NCI-H82 (cell line): ENCODE results near the gene USP43.
"Not testable (repeated sequence)": the region's sequence is repeated elsewhere in the genome, so short reads cannot be mapped to it uniquely, and the experiment has no call there.

Experiments used
- DNase-seq: peaks from one replicate; lab custom pipeline; 2025; lab: John Stamatoyannopoulos, UW

USP43 gene, protein sequence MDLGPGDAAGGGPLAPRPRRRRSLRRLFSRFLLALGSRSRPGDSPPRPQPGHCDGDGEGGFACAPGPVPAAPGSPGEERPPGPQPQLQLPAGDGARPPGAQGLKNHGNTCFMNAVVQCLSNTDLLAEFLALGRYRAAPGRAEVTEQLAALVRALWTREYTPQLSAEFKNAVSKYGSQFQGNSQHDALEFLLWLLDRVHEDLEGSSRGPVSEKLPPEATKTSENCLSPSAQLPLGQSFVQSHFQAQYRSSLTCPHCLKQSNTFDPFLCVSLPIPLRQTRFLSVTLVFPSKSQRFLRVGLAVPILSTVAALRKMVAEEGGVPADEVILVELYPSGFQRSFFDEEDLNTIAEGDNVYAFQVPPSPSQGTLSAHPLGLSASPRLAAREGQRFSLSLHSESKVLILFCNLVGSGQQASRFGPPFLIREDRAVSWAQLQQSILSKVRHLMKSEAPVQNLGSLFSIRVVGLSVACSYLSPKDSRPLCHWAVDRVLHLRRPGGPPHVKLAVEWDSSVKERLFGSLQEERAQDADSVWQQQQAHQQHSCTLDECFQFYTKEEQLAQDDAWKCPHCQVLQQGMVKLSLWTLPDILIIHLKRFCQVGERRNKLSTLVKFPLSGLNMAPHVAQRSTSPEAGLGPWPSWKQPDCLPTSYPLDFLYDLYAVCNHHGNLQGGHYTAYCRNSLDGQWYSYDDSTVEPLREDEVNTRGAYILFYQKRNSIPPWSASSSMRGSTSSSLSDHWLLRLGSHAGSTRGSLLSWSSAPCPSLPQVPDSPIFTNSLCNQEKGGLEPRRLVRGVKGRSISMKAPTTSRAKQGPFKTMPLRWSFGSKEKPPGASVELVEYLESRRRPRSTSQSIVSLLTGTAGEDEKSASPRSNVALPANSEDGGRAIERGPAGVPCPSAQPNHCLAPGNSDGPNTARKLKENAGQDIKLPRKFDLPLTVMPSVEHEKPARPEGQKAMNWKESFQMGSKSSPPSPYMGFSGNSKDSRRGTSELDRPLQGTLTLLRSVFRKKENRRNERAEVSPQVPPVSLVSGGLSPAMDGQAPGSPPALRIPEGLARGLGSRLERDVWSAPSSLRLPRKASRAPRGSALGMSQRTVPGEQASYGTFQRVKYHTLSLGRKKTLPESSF

DNA sequence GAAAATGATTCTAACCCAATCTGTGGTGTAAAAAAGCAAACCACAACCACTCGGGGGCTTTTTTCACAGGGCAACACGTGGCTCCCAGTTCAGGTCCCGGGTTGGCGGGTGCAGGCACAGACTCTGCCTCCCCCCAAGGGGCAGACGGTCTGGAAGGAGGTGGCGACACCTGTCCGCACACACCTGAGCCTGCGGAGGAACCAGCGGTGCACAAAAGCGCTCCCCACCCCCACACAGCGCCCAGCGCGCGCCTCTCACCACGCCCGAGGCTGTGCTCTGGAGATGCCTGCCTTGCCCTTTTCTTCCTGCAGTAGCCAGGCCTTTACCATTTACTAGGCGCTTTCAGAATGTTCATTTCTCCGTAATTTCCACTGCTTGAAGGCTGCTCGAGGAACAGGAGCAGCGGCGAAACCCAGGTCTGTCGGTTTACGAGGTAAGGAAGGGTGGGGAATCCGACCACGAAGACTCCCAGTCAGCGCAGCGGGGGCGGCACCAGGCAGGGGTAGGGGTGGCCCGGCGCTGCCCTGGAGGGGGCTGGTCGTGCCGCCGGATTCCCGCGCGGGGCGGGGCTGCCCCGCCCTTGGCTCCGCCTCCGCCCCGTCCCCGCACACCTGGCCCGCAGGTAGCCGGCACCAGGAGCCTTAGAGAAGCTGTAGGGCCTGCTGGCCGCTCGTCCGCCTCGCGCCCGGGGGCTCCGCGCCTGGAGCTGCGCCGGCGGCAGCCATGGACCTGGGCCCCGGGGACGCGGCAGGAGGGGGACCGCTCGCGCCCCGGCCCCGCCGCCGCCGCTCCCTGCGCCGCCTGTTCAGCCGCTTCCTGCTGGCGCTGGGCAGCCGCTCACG, at the start of gene USP43:
Gene USP43 (plus strand): TSS at position 608 of the 842 bp plus-strand sequence. CDS start 116 bp downstream, at position 724.
- peak; percentile 49 for DNase-seq

DNA sequence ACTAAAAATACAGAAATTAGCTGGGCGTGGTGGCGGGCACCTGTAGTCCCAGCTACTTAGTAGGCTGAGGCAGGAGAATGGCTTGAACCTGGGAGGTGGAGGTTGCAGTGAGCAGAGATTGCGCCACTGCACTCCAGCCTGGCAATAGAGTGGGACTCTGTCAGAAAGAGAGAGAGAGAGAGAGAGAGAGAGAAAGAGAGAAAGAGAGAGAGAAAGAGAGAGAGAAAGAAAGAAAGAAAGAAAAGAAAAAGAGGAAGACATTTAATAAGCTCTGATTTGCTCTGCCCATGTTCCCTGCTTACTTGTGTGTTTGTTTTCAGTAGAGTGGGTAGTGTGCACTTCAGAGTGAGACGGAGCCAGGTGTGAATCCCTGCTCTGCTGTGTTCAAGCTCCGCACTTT, 47.7 kb upstream of the USP43 start:
- DNase-seq, result not testable (repeated sequence)

DNA sequence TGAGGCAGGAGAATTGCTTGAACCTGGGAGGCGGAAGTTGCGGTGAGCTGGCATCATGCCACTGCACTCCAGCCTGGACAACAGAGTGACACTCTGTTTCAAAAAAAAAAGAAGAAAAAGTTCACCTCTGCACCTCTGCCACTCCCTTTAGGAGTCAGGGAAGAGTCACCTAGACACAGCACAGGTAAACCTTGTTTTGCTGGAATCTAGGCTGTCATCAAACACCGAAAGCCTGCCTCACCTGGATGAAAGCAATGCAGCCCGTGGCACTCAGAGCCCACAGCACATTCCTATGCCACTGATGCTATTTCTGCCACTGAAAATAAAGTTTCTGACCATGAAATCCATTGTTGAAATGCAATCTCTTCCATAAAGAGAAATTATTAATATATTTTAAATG, 46.7 kb upstream of the USP43 start:
- no peak for DNase-seq

DNA sequence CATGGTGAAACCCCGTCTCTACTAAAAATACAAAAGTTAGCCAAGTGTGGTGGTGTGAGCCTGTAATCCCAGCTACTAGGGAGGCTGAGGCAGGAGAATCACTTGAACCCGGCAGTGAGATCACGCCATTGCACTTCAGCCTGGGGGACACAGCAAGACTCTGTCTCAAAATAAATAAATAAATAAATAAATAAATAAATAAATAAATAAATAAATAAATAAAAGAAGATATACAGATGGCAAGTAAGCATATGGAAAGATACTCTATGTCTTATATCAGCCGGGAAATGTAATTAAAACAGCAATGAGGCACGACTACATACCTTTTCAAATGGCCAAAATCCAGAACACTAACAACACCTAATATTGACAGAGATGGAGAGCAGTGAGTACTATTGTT, 40.7 kb upstream of the USP43 start:
- not testable (repeated sequence) for DNase-seq

DNA sequence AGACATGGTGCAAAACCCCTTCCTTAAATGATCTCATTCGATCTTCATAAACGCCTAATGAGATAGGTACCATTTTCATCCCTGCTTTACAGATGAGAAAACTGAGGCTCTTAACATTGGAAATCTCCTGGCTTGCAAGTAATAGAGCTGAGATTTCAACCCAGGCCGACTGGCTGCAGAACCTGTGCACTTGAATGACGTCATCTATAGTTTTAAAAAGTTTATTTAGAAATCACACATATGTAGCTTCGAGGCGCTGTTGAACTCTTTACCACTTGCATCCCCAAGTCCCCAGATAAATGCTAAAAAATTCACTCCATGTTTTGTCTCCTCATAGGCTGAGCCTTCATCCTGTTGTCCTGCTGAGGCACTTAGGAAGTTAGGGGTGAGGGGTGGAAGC, 38.9 kb upstream of the USP43 start:
- DNase-seq, result no peak

DNA sequence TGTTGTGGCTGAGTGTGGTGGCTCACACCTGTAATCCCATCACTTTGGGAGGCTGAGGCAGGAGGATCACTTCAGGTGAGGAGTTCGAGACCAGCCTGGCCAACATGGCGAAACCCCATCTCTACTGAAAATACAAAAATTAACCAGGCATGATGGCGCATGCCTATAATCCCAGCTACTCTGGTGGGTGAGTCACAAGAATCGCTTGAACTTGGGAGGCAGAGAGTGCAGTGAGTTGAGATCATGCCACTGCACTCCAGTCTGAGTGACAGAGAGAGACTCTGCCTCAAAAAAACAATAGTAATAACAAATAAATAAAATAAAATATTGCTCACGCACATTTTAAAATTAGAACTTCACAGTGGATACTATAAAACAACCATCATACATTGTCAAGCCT, 38.3 kb upstream of the USP43 start:
- DNase-seq, result not testable (repeated sequence)

DNA sequence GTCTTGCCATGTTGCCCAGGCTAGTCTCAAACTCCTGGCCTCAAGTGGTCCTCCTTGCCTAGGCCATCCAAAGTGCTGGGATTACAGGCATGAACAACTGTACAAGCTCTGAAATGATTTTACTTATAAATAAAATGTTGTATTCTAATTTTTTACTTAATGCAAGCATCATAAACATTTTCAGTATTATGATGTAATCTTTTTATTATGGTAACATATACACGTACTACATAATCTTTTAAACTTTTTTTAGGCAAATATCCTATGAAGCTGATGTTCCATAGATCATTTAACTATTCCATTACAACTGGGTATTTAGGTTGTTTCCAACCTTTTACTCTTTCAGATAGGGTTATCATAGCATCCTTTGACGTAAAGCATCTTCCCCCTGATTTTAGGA, 33.8 kb upstream of the USP43 start:
- no peak for DNase-seq

DNA sequence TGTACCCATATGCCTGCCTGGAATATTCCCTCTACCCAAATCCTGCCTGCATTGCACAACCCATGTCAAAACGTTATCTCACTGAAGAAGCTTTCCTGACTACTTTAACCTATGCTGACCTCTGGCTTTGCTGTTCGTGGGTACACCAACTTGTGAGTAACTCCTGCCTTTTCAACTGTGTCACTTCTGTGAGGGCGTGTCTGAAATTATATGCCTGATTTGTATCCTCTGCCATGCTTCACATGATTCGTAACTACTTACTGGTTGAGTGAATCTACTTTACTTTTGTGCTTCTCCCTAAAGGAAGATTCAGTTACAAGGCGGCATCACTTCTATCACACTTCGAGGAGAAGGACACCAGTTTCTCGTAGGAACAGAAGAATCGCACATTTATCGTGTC, 33.3 kb upstream of the USP43 start:
- DNase-seq, result no peak

GRCh38 chr17:9615486-9615885, 29.8 kb upstream of the USP43 start:
- no peak for DNase-seq

DNA sequence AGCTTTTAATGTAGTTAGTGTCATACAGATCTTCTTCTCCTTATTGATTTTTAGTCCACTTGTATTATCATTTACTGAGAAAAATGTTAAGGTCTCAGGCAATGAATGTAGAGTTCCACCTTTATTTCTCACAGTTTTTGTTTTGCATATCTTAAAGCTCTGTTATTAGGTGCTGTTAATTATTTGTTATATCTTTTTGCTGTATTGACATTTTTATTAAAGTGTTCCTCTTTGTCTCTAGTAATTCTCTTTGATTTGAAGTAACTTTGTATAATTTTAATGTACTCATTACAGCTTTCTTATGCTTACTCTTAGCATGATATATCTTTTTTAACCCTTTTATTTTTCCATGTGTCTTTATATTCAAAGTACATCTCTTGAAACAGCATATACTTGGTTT, 22.4 kb upstream of the USP43 start:
- DNase-seq, result no peak

GRCh38 chr17:9628509-9628908, 16.8 kb upstream of the USP43 start:
- DNase-seq, result no peak

DNA sequence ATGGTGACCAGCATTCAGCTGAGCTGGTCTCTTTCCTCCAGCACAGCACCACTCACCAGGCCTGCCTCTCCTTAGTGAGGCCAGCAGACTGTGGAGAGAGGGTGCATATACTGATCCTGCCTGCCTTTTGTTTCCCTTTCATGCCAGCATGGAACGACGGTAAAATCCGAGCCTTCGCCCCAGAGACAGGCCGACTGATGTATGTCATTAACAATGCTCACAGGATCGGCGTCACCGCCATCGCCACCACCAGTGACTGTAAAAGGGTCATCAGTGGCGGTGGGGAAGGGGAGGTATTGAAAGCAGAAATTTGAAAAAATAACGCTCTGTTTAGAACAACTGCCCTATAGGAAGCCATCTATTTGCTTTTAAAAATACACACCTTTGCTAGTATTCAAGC, 12.6 kb upstream of the USP43 start:
- DNase-seq, result no peak

DNA sequence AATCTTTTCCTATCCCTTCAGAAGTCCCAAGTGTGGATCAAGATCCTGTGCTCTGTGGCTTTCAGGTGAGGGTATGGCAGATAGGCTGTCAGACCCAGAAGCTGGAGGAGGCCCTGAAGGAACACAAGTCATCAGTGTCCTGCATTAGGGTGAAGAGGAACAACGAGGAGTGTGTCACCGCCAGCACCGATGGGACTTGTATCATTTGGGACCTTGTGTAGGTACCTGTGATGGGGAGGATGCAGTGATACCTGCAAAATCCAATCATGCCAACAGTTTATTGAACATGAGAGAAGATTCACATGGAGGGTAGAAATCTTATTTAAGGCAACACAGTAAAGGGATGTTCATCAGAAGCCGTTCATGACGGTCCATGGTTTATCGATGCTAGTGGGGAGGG, 10.0 kb upstream of the USP43 start:
- DNase-seq, result no peak

DNA sequence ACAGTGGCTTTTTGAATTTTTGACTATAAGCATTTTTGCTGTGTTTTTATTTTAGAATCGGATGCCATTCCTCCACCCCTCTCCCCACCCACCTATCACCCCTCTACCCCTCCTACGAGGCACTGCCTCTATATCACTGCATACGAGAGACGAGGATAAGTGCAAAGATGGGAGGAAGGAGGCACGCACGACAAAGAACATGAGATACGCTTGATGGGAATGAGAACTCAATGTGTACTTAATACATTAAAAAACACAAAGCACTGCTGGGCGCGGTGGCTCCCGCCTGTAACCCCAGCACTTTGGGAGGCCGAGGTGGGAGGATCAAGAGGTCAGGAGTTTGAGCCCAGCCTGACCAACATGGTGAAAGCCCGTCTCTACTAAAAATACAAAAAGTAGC, 8.8 kb upstream of the USP43 start:
- DNase-seq, result no peak

DNA sequence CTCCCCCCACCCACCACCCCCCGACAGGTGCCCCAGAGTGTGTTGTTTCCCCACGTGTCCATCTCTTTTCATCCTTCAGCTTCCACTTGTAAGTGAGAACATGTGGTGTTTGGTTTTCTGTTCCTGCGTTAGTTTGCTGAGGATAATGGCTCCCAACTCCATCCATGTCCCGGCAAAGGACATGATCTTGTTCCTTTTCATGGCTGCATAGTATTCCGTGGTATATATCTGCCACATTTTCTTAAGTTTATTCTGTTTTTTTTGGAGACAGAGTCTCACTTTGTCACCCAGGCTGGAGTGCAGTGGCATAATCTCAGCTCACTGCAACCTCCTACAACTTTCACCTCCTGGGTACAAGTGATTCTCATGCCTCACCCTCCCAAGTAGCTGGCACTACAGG, 4.9 kb upstream of the USP43 start:
- not testable (repeated sequence) for DNase-seq

DNA sequence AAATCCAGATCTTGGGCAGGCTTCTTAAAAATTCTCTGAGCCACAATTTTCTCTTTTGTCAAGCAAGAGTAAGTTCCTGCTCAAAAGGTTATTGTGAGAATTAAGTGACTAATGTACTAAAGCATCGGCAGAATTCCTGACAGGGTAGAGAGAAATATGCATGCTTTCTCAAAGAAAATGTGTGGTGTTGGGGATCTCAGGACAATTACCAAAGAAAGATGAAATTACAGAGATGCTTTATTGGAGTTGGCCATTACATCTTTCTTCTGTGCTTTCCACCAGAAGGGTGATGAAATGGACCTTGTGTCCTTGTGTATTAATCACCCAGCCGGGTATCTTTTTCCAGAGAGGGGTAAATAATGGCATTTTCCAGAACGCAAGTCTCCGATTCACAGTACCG, 1.7 kb upstream of the USP43 start:
- no peak for DNase-seq

- peak; percentile 22 for DNase-seq
Observed at GRCh38 chr17:9645851-9646545, 681 bp downstream of the USP43 start.

- no peak for DNase-seq
Observed at GRCh38 chr17:9646546-9646885, 1.2 kb downstream of the USP43 start.

DNA sequence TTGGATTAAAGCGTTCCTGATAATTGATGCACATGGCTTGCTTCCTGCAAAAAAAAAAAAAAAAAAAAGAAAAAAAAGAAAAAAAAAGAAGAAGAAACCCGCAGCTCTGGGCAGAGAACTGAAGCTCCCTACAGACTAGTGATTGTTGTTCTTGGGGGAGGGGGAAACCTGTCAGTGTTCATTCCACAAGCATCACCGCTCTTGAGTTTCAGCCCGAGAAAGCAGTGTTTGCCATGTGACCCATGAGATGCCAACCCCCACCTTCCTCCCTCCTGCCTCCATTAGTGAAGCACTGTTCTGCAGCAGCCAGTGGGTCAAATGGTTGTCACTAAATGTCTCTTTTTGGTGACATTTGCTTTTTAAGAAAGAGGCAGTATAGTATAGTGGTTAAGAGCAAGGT, 1.7 kb downstream of the USP43 start:
- no peak for DNase-seq

DNA sequence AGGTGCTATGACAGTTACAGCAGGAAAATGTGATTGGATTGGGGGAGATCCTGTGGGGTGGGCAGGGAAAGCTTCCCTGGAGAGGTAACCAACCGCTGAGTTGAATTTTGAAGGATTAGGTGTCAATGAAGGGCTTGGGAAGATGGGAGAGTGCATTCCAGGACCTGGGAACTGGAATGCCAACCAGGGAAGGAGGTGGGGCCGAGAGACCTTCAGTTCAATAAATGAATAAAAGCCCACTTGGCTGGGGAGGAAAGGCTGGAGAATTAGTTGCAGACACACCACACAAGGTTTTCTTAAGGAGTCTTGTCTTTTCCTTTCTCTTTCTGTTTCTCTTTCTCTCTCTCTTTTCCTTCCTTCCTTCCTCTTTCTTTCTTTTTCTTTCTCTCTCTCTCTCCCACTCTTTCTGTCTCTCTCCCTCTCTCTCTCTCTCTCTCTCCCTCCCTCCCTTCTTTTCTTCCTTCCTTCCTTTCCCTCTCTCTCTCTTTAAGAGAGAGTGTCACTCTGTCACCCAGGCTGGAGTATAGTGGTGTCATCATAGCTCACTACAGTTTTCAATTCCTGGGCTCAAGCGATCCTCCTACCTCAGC, 3.3 kb downstream of the USP43 start:
- no peak for DNase-seq
